Smooth muscle cell (in vitro differentiated cells): ENCODE results near the gene C2CD4D. TPM values are rescaled to one million over a fixed set of nuclear protein-coding genes. Genes with fewer than 3 reads are reported as not detected.

Experiments
- DNase-seq: peaks from one replicate; lab custom pipeline; 2025; ENCODE audit not compliant: unreplicated experiment; lab: John Stamatoyannopoulos, UW
- H2AFZ ChIP-seq: fragments of 200-600 bp; sonication (generic); 2 replicates; pipeline ENCODE4 v1.6.0; 2016; ENCODE audit warnings: antibody characterized with exemption, low read depth, mild to moderate bottlenecking
- H3F3A ChIP-seq: fragments of 200-600 bp; sonication (generic); 2 replicates; pipeline ENCODE4 v1.6.0; 2017; ENCODE audit warnings: antibody characterized with exemption, low read depth
- H3K27ac ChIP-seq: fragments of 200-600 bp; sonication (generic); 2 replicates; pipeline ENCODE4 v1.5.1; 2016; ENCODE audit warnings: low read depth, mild to moderate bottlenecking
- H3K27me3 ChIP-seq: fragments of 200-600 bp; sonication (generic); 2 replicates; pipeline ENCODE4 v1.6.1; 2016; ENCODE audit warnings: low read depth, mild to moderate bottlenecking
- H3K36me3 ChIP-seq: fragments of 200-600 bp; sonication (generic); 2 replicates; pipeline ENCODE4 v1.5.1; 2016; ENCODE audit warnings: low read depth
- H3K4me1 ChIP-seq: fragments of 200-600 bp; sonication (generic); 2 replicates; pipeline ENCODE4 v1.5.1; 2016; ENCODE audit warnings: low read depth
- H3K4me2 ChIP-seq: fragments of 200-600 bp; sonication (generic); 2 replicates; pipeline ENCODE4 v1.6.0; 2016; ENCODE audit warnings: mild to moderate bottlenecking
- H3K4me3 ChIP-seq: fragments of 200-600 bp; sonication (generic); 2 replicates; pipeline ENCODE4 v1.5.1; 2016; ENCODE audit warnings: mild to moderate bottlenecking
- H3K79me2 ChIP-seq: fragments of 200-600 bp; sonication (generic); 2 replicates; pipeline ENCODE4 v1.6.0; 2016; ENCODE audit warnings: low read depth, mild to moderate bottlenecking
- H3K9ac ChIP-seq: fragments of 200-600 bp; sonication (generic); 2 replicates; pipeline ENCODE4 v1.6.0; 2016; ENCODE audit warnings: low read depth
- H3K9me3 ChIP-seq: fragments of 200-600 bp; sonication (generic); replicated peaks from 2 replicates; pipeline ENCODE4 v1.5.1; 2016; ENCODE audit warnings: low read depth
- H4K20me1 ChIP-seq: fragments of 200-600 bp; sonication (generic); 2 replicates; pipeline ENCODE4 v1.6.0; 2016; ENCODE audit warnings: low read depth
- WGBS: methylation state at CpG from one replicate; pipeline ENCODE4 v1.1.7; 2016; ENCODE audit warnings: low lambda C conversion rate; 5-methylcytosine and 5-hydroxymethylcytosine counted together
- polyA plus RNA-seq: library from polyadenylated mRNA; unstranded; fragments of >200 nt; fragmentation: Nextera tagmentation; extraction: Ambion mirVana; gene quantifications from 2 replicates; pipeline ENCODE4 v1.2.1, GENCODE V29; 2016
- total RNA-seq: library from RNA; depleted of rRNA; stranded (reverse); fragments of >200 nt; gene quantifications from 2 replicates; pipeline ENCODE4 v1.2.3, GENCODE V29; 2014
- TF ChIP-seq, protein P1 (sequence below): fragments of 200-600 bp; sonication (generic); IDR thresholded peaks from 2 replicates; pipeline ENCODE4 v1.5.1; 2017; ENCODE audit warnings: borderline replicate concordance, mild to moderate bottlenecking, antibody characterized with exemption; ENCODE audit not compliant: insufficient read depth, poor library complexity, severe bottlenecking

The C2CD4D gene
- total and polyA plus RNA-seq, 2 experiments from 2014 or later, result not detected

DNA sequence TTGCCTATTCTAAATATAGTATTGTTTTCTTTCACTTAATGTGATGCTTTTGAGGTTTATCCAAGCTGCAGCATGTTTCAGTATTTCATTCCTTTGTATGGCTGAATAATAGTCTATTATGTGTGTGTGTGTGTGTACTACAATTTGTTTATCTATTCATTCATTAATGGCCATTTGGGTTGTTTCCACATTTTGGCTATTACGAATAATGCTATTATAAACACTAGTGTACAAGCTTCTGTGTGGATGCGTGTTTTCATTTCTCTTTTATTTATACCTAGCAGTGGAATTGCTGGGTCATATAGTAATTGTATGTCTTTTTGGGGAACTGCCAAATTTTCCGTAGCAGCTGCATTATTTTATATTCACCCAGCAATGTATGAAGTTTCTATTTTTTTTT is 28.9 kb upstream of the C2CD4D start:
- no peaks in the 10 kb centered on the region for H3K36me3 ChIP-seq
- H3K4me3 ChIP-seq, result no peak overlapping the region
- H3K27me3 ChIP-seq, result no peaks in the 10 kb centered on the region
- no peaks in the 10 kb centered on the region for H3K79me2 ChIP-seq
- peaks cover 10% of the 10 kb centered on the region for H3K4me1 ChIP-seq
- no peak for DNase-seq
- H3K4me2 ChIP-seq, result no peak overlapping the region
- H2AFZ ChIP-seq, result no peak overlapping the region
- no peaks in the 10 kb centered on the region for H3K9me3 ChIP-seq
- no peak overlapping the region for H3K27ac ChIP-seq
- no peaks in the 10 kb centered on the region for H4K20me1 ChIP-seq
- no peaks in the 10 kb centered on the region for H3F3A ChIP-seq
- TF ChIP-seq, protein P1, sequence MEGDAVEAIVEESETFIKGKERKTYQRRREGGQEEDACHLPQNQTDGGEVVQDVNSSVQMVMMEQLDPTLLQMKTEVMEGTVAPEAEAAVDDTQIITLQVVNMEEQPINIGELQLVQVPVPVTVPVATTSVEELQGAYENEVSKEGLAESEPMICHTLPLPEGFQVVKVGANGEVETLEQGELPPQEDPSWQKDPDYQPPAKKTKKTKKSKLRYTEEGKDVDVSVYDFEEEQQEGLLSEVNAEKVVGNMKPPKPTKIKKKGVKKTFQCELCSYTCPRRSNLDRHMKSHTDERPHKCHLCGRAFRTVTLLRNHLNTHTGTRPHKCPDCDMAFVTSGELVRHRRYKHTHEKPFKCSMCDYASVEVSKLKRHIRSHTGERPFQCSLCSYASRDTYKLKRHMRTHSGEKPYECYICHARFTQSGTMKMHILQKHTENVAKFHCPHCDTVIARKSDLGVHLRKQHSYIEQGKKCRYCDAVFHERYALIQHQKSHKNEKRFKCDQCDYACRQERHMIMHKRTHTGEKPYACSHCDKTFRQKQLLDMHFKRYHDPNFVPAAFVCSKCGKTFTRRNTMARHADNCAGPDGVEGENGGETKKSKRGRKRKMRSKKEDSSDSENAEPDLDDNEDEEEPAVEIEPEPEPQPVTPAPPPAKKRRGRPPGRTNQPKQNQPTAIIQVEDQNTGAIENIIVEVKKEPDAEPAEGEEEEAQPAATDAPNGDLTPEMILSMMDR, result no peak
- WGBS, result 80% methylated on average over 3 of the region's 3 CpGs
- H3K9ac ChIP-seq, result no peak overlapping the region

DNA sequence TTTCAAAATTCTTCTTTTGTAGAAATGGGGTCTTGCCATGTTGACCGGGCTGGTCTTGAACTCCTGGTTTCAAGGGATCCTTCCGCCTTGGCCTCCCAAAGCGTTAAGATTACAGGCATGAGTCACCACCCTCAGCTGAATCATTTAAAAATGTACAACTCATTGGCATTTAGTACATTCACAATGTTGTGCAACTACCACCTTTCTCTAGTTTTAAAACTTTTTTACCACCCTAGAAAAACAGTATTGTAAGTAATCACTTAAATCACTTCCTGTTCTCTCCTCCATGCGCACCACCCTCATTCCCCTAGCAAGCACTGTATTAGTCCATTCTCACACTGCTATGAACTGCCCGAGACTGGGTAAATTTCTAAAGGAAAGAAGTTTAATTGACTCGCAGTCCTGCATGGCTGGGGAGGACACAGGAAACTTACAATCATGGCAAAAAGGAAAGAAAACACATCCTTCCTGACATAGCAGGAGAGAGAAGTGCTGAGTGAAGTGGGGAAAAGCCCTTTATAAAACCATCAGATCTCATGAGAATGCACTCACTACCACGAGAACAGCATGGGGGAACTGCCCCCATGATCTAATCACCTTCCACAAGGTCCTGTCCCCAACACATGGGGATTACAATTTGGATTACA is 28.3 kb upstream of the C2CD4D start:
- no peaks in the 10 kb centered on the region for H3F3A ChIP-seq

DNA sequence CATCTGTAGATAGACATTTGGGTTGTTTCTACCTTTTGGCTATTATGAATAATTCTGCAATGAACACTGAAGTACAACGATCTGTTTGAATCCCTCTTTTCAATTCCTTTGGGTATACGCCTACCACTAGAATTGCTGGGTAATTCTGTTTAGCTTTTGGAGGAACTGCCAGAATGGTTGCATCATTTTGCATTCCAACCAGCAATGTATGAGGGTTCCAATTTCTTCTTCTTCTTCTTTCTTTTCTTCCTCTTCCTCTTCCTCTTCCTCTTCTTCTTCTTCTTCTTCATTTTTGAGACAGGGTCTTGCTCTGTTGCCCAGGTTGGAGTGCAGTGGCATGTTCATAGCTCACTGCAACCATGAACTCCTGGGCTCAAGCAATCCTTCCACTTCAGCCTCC is 27.7 kb upstream of the C2CD4D start:
- 78% methylated on average over 2 of the region's 2 CpGs for WGBS
- H3K27ac ChIP-seq, result no peak overlapping the region
- H3K9ac ChIP-seq, result no peak overlapping the region
- H2AFZ ChIP-seq, result no peak overlapping the region
- no peaks in the 10 kb centered on the region for H3K79me2 ChIP-seq
- H3K4me1 ChIP-seq, result peaks cover 5% of the 10 kb centered on the region
- TF ChIP-seq, protein P1, result no peak
- no peak overlapping the region for H3K4me3 ChIP-seq
- no peaks in the 10 kb centered on the region for H3F3A ChIP-seq
- H3K9me3 ChIP-seq, result no peaks in the 10 kb centered on the region
- H3K4me2 ChIP-seq, result no peak overlapping the region
- no peak for DNase-seq
- no peaks in the 10 kb centered on the region for H3K27me3 ChIP-seq
- H3K36me3 ChIP-seq, result no peaks in the 10 kb centered on the region
- no peaks in the 10 kb centered on the region for H4K20me1 ChIP-seq

More for the DNA sequence above, 28.3 kb upstream of the C2CD4D start:
- TF ChIP-seq, protein P1, result no peak
- WGBS, result 71% methylated on average over 7 of the region's 7 CpGs
- Histone ChIP-seq H3K4me2 (no peak overlapping the region), H3K27ac (no peak overlapping the region), H3K79me2 (no peaks in the 10 kb centered on the region), H4K20me1 (no peaks in the 10 kb centered on the region), H3K27me3 (no peaks in the 10 kb centered on the region), H3K9ac (no peak overlapping the region), H3K36me3 (no peaks in the 10 kb centered on the region), H3K9me3 (no peaks in the 10 kb centered on the region), H3K4me3 (no peak overlapping the region), H3K4me1 (peaks cover 10% of the 10 kb centered on the region), H2AFZ (no peak overlapping the region)
- DNase-seq, result no peak

DNA sequence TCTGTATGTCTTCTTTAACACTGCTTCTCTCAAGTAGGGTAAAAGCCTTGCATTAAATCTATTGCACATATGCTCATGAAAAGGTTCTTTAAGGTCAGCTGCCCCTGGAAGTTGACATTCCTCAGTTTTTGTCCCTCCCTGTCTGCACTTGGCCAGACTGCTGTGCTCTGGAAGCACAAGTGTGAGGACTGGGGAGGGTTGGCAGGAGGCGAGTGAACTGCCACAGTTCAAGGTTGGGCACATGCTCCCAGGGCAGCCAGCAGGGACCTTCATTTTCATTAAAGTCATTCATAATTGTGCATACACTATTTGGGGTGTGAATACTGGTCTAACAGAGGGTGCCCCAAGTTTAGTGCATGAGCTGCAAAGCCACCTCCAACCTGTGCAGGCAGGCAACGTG is 24.8 kb upstream of the C2CD4D start:
- Histone ChIP-seq H3K27me3 (no peaks in the 10 kb centered on the region), H3F3A (no peaks in the 10 kb centered on the region), H3K27ac (no peak overlapping the region), H3K79me2 (no peaks in the 10 kb centered on the region), H3K9ac (no peak overlapping the region), H3K36me3 (no peaks in the 10 kb centered on the region), H3K4me3 (no peak overlapping the region), H3K4me1 (no peaks in the 10 kb centered on the region), H2AFZ (no peak overlapping the region), H3K4me2 (no peak overlapping the region), H3K9me3 (no peaks in the 10 kb centered on the region), H4K20me1 (no peaks in the 10 kb centered on the region)
- 44% methylated on average over 2 of the region's 2 CpGs for WGBS
- TF ChIP-seq, protein P1, result no peak
- no peak for DNase-seq
